OCI-LY7 (cell line): ENCODE results near the gene CCDC178. TPM values are rescaled to one million over a fixed set of nuclear protein-coding genes. Genes with fewer than 3 reads are reported as not detected.

Experiments used
- BruUV-seq: library from RNA; stranded (reverse); fragments of 400-500 nt; replicated peaks from 2 replicates; lab custom pipeline; 2021; lab: Mats Ljungman, UMichigan
- CTCF ChIA-PET: fragments of 300-600 bp; sonication (Branson Sonifier 250); formaldehyde crosslinking; loops from one replicate; lab custom pipeline; 2022; ENCODE audit warnings: antibody characterized with exemption; ENCODE audit not compliant: unreplicated experiment; lab: Charles Lee
- POLR2A ChIA-PET: fragments of 300-600 bp; sonication (Branson Sonifier 250); formaldehyde crosslinking; loops from one replicate; lab custom pipeline; 2022; ENCODE audit warnings: antibody characterized with exemption; lab: Charles Lee
- DNase-seq: peaks from one replicate; pipeline ENCODE4 v3.0.0-alpha.2; 2015; ENCODE audit warnings: low spot score
- H2AFZ ChIP-seq: fragments of 200-600 bp; sonication (generic), shearing (Covaris generic); 2 replicates; pipeline ENCODE4 v1.6.1; 2014; ENCODE audit warnings: mild to moderate bottlenecking, antibody characterized with exemption, low read length, moderate library complexity
- H3K27ac ChIP-seq: fragments of 200-600 bp; sonication (generic); 2 replicates; pipeline ENCODE4 v1.5.1; 2014; ENCODE audit warnings: mixed run types, low read depth, mild to moderate bottlenecking, moderate library complexity, low read length, inconsistent platforms; ENCODE audit not compliant: poor library complexity, severe bottlenecking
- H3K36me3 ChIP-seq: fragments of 200-600 bp; sonication (generic); 2 replicates; pipeline ENCODE4 v1.6.1; 2014; ENCODE audit warnings: mild to moderate bottlenecking, antibody characterized with exemption, low read length, moderate library complexity, mixed read lengths; ENCODE audit not compliant: insufficient read depth
- H3K4me1 ChIP-seq: fragments of 200-600 bp; sonication (generic); 2 replicates; pipeline ENCODE4 v1.5.1; 2014; ENCODE audit warnings: mild to moderate bottlenecking, low read length; ENCODE audit not compliant: insufficient read depth, poor library complexity, severe bottlenecking
- H3K4me2 ChIP-seq: fragments of 200-600 bp; sonication (generic); 2 replicates; pipeline ENCODE4 v1.6.1; 2014; ENCODE audit warnings: mild to moderate bottlenecking, low read length
- H3K4me3 ChIP-seq: fragments of 200-600 bp; sonication (generic); 2 replicates; pipeline ENCODE4 v1.5.1; 2014; ENCODE audit warnings: mild to moderate bottlenecking, low read depth, low read length; ENCODE audit not compliant: poor library complexity, severe bottlenecking
- H3K79me2 ChIP-seq: fragments of 200-600 bp; sonication (generic); 2 replicates; pipeline ENCODE4 v1.6.1; 2016; ENCODE audit warnings: low read depth, mild to moderate bottlenecking, low read length, moderate library complexity, mixed read lengths; ENCODE audit not compliant: insufficient read depth
- H3K9me2 ChIP-seq: fragments of 200-600 bp; sonication (generic); 2 replicates; pipeline ENCODE4 v1.6.1; 2016; ENCODE audit warnings: mild to moderate bottlenecking, low read length, mixed read lengths; ENCODE audit not compliant: insufficient read depth
- H3K9me3 ChIP-seq: fragments of 200-600 bp; sonication (generic); 2 replicates; pipeline ENCODE4 v1.6.1; 2014; ENCODE audit warnings: mild to moderate bottlenecking, mixed run types, low read length, mixed read lengths
- H4K20me1 ChIP-seq: fragments of 200-600 bp; sonication (generic); 2 replicates; pipeline ENCODE4 v1.6.1; 2014; ENCODE audit warnings: mild to moderate bottlenecking, antibody characterized with exemption, low read length, moderate library complexity, mixed read lengths; ENCODE audit not compliant: insufficient read depth
- CTCF ChIP-seq: fragments of 200-600 bp; sonication (generic); conservative IDR thresholded peaks from 2 replicates; pipeline ENCODE4 v1.5.1; 2014; ENCODE audit warnings: mild to moderate bottlenecking, antibody characterized with exemption, low read length, moderate library complexity, mixed read lengths
- EZH2phosphoT487 ChIP-seq: fragments of 200-600 bp; sonication (generic); IDR thresholded peaks from 2 replicates; pipeline ENCODE4 v1.6.1; 2018; ENCODE audit warnings: low read depth, borderline replicate concordance, mild to moderate bottlenecking, mixed run types, antibody characterized with exemption, low read length, moderate library complexity, mixed read lengths
- intact Hi-C: fragments of 100-400 bp; cut with micrococcal nuclease; formaldehyde crosslinking; loops from one replicate; pipeline ENCODE4 v1.10.0; 2022; ENCODE audit not compliant: unreplicated experiment
- total RNA-seq, 2 experiments: library from RNA; depleted of rRNA in 1 of 2; stranded (reverse); fragments of >200 nt in 1 of 2; shearing (Covaris generic) in 1 of 2; gene quantifications; 2 replicates each; pipeline ENCODE4 v1.2.3, GENCODE V29; 2014 to 2022

Gene CCDC178
- total RNA-seq, 2 experiments from 2014 or later, result not detected

- Histone ChIP-seq H3K4me2 (no peak overlapping the region), H3K9me2 (no peaks in the 10 kb centered on the region), H2AFZ (no peak overlapping the region), H3K9me3 (no peaks in the 10 kb centered on the region), H4K20me1 (no peaks in the 10 kb centered on the region), H3K36me3 (no peaks in the 10 kb centered on the region), H3K4me1 (no peaks in the 10 kb centered on the region), H3K27ac (no peak overlapping the region), H3K4me3 (no peak overlapping the region), H3K79me2 (no peaks in the 10 kb centered on the region)
- intact Hi-C loops, result no loop called here
- ChIA-PET POLR2A (no interaction called here), CTCF (no interaction called here)
- BruUV-seq, result no TSS peak
- TF ChIP-seq EZH2phosphoT487 (no peak), CTCF (no peak)
- DNase-seq, result no peak
Observed at GRCh38 chr18:33459612-33460011, 19.1 kb upstream of the CCDC178 start.

GRCh38 chr18:33446604-33447003 is 6.1 kb upstream of the CCDC178 start:
- H4K20me1 ChIP-seq, result no peaks in the 10 kb centered on the region
- no peak overlapping the region for H3K4me2 ChIP-seq
- H3K79me2 ChIP-seq, result no peaks in the 10 kb centered on the region
- H2AFZ ChIP-seq, result no peak overlapping the region
- DNase-seq, result no peak
- no peaks in the 10 kb centered on the region for H3K36me3 ChIP-seq
- POLR2A ChIA-PET, result no interaction called here
- H3K9me2 ChIP-seq, result no peaks in the 10 kb centered on the region
- no peak overlapping the region for H3K27ac ChIP-seq
- H3K9me3 ChIP-seq, result no peaks in the 10 kb centered on the region
- H3K4me1 ChIP-seq, result no peaks in the 10 kb centered on the region
- BruUV-seq, result no TSS peak
- intact Hi-C loops, result no loop called here
- H3K4me3 ChIP-seq, result no peak overlapping the region
- CTCF ChIA-PET, result no interaction called here
- TF ChIP-seq EZH2phosphoT487 (no peak), CTCF (no peak)

- TF ChIP-seq EZH2phosphoT487 (no peak), CTCF (no peak)
- no peak overlapping the region for H3K27ac ChIP-seq
- BruUV-seq, result no TSS peak
- intact Hi-C loops, result no loop called here
- H3K4me2 ChIP-seq, result no peak overlapping the region
- H3K79me2 ChIP-seq, result no peaks in the 10 kb centered on the region
- H3K9me3 ChIP-seq, result no peaks in the 10 kb centered on the region
- no peak overlapping the region for H2AFZ ChIP-seq
- H3K4me1 ChIP-seq, result no peaks in the 10 kb centered on the region
- no peaks in the 10 kb centered on the region for H3K9me2 ChIP-seq
- no peak overlapping the region for H3K4me3 ChIP-seq
- CTCF ChIA-PET, result no interaction called here
- H3K36me3 ChIP-seq, result no peaks in the 10 kb centered on the region
- DNase-seq, result no peak
- POLR2A ChIA-PET, result interaction anchor here (0.5 to 0.8 kb wide), 2 partner anchors 230 to 929 kb away, joined by 3 read pairs; no protein-coding TSS in a partner anchor
- H4K20me1 ChIP-seq, result no peaks in the 10 kb centered on the region
Observed at GRCh38 chr18:33444709-33445108, 4.2 kb upstream of the CCDC178 start.
